GM21529 (cell line): ENCODE results near the gene PHACTR3.
A peak's percentile ranks its signal among the peaks of the same experiment; 100 is the strongest.
"Not testable (repeated sequence)": the region's sequence is repeated elsewhere in the genome, so short reads cannot be mapped to it uniquely, and the experiment has no call there.

Experiments
- ATAC-seq: cut with Tn5 transposase; IDR thresholded peaks from one replicate; pipeline ENCODE4 v1.9.1; 2021; ENCODE audit not compliant: unreplicated experiment

PHACTR3 gene

GRCh38 chr20:59603781-59604541 lies at the start of gene PHACTR3:
PHACTR3 (plus strand) TSS chr20:59604540; CDS start chr20:59605015, 475 bp downstream.
- ATAC-seq = no peak

- not testable (repeated sequence) for ATAC-seq
Measured at GRCh38 chr20:59557733-59558529, 46.4 kb upstream of the PHACTR3 start.

GRCh38 chr20:59559024-59559817 lies 45.1 kb upstream of the PHACTR3 start:
- ATAC-seq = no peak

- no peak for ATAC-seq
Measured at GRCh38 chr20:59559863-59560262, 44.5 kb upstream of the PHACTR3 start.

- no peak for ATAC-seq
Measured at GRCh38 chr20:59560588-59561227, 43.6 kb upstream of the PHACTR3 start.

GRCh38 chr20:59561228-59561605 lies 43.1 kb upstream of the PHACTR3 start:
- no peak for ATAC-seq

- ATAC-seq = no peak
Measured at GRCh38 chr20:59561614-59562277, 42.6 kb upstream of the PHACTR3 start.

- ATAC-seq = no peak
Measured at GRCh38 chr20:59564171-59564570, 40.2 kb upstream of the PHACTR3 start.

GRCh38 chr20:59564943-59565342 lies 39.4 kb upstream of the PHACTR3 start:
- ATAC-seq = no peak

GRCh38 chr20:59565768-59566461 lies 38.4 kb upstream of the PHACTR3 start:
- ATAC-seq = no peak

- ATAC-seq = no peak
Measured at GRCh38 chr20:59566631-59567524, 37.5 kb upstream of the PHACTR3 start.

GRCh38 chr20:59567585-59568508 lies 36.5 kb upstream of the PHACTR3 start:
- no peak for ATAC-seq

- no peak for ATAC-seq
Measured at GRCh38 chr20:59568509-59569024, 35.8 kb upstream of the PHACTR3 start.

GRCh38 chr20:59569305-59569704 lies 35.0 kb upstream of the PHACTR3 start:
- ATAC-seq = no peak

- no peak for ATAC-seq
Measured at GRCh38 chr20:59571151-59571550, 33.2 kb upstream of the PHACTR3 start.

GRCh38 chr20:59571551-59572314 lies 32.6 kb upstream of the PHACTR3 start:
- ATAC-seq = peak; percentile 76

- ATAC-seq = no peak
Measured at GRCh38 chr20:59572515-59572914, 31.8 kb upstream of the PHACTR3 start.
